Osteocyte (in vitro differentiated cells): ENCODE measurements around the gene HMX1. TPM values are rescaled to one million over a fixed set of nuclear protein-coding genes. Genes with fewer than 3 reads are reported as not detected.

ENCODE experiments used
- DNase-seq: peaks from one replicate; pipeline ENCODE4 v3.0.0; 2021; ENCODE audit warnings: mixed read lengths; ENCODE audit not compliant: unreplicated experiment; ENCODE audit errors: extremely low spot score
- H3K27ac Mint-ChIP-seq: one replicate; pipeline ENCODE4 v1.8.0; 2021; ENCODE audit warnings: mild to moderate bottlenecking, mixed read lengths; ENCODE audit not compliant: unreplicated experiment
- H3K27me3 Mint-ChIP-seq: one replicate; pipeline ENCODE4 v1.8.0; 2021; ENCODE audit warnings: mixed read lengths; ENCODE audit not compliant: unreplicated experiment
- H3K36me3 Mint-ChIP-seq: one replicate; pipeline ENCODE4 v1.8.0; 2021; ENCODE audit warnings: mixed read lengths; ENCODE audit not compliant: unreplicated experiment
- H3K4me1 Mint-ChIP-seq: one replicate; pipeline ENCODE4 v1.8.0; 2021; ENCODE audit warnings: mixed read lengths; ENCODE audit not compliant: unreplicated experiment
- H3K4me3 Mint-ChIP-seq: one replicate; pipeline ENCODE4 v1.8.0; 2021; ENCODE audit warnings: mild to moderate bottlenecking, moderate library complexity, mixed read lengths; ENCODE audit not compliant: unreplicated experiment
- H3K9me3 Mint-ChIP-seq: one replicate; pipeline ENCODE4 v1.8.0; 2021; ENCODE audit warnings: mixed read lengths; ENCODE audit not compliant: unreplicated experiment
- total RNA-seq: library from RNA; stranded (reverse); gene quantifications from 2 replicates; pipeline ENCODE4 v1.2.1, GENCODE V29; 2021
- TF ChIP-seq, protein P1 (sequence below): fragments of 200-600 bp; sonication (generic); IDR thresholded peaks from 2 replicates; pipeline ENCODE4 v1.5.0; 2021; ENCODE audit warnings: antibody characterized with exemption, mild to moderate bottlenecking, moderate library complexity

The HMX1 gene
- total RNA-seq, 1 donor from 2014 or later: 3.5 TPM

DNA sequence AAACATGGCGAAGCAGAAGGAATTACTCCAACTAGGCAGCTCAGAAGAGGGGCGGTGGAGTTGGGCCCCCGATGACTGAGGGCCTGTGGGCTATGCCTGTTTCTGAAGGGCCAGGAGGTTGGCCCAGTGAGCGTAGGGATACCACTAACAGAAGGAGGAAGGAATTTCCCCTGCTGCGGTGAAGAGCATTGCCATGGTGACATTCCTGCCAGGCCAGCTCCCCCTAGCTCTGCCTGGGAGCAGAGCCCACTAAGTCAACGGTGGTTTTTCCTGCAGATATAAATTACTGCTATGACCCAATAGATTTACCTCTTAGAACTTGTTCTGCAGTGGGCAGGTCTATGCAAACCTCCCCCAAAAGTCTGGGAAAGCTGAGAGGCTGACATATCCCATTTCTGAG lies 28.9 kb upstream of the HMX1 start:
- H3K27ac Mint-ChIP-seq: no peak overlapping the region
- H3K4me1 Mint-ChIP-seq: no peaks in the 10 kb centered on the region
- no peak overlapping the region for H3K4me3 Mint-ChIP-seq
- peaks cover 10% of the 10 kb centered on the region for H3K27me3 Mint-ChIP-seq
- DNase-seq: no peak
- H3K36me3 Mint-ChIP-seq: no peaks in the 10 kb centered on the region
- peaks cover 7% of the 10 kb centered on the region for H3K9me3 Mint-ChIP-seq
- TF ChIP-seq, protein P1, sequence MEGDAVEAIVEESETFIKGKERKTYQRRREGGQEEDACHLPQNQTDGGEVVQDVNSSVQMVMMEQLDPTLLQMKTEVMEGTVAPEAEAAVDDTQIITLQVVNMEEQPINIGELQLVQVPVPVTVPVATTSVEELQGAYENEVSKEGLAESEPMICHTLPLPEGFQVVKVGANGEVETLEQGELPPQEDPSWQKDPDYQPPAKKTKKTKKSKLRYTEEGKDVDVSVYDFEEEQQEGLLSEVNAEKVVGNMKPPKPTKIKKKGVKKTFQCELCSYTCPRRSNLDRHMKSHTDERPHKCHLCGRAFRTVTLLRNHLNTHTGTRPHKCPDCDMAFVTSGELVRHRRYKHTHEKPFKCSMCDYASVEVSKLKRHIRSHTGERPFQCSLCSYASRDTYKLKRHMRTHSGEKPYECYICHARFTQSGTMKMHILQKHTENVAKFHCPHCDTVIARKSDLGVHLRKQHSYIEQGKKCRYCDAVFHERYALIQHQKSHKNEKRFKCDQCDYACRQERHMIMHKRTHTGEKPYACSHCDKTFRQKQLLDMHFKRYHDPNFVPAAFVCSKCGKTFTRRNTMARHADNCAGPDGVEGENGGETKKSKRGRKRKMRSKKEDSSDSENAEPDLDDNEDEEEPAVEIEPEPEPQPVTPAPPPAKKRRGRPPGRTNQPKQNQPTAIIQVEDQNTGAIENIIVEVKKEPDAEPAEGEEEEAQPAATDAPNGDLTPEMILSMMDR: no peak

DNA sequence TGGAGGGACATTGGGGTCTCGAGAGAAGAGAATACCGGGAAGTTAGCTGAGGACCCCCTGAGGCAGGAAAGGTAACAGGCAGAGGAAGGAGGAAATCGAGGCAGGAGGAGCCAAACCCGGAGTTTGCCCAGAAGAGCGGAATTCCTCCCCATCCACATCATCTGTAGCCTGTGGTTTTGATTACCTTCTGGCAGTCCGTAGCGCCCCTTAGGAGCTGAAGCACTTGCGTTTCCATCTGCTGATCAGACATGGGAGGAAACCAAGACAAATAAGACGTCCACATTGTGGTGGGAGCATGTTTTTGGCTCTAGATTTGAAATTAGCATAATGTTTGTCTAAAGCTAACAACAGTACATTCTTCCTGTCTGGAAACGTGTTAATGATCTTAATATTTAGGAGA lies 26.8 kb upstream of the HMX1 start:
- Mint-ChIP-seq H3K9me3 (peaks cover 7% of the 10 kb centered on the region), H3K4me1 (no peaks in the 10 kb centered on the region), H3K4me3 (no peak overlapping the region), H3K27ac (no peak overlapping the region), H3K36me3 (peaks cover 2% of the 10 kb centered on the region), H3K27me3 (peaks cover 18% of the 10 kb centered on the region)
- no peak for DNase-seq
- TF ChIP-seq, protein P1: no peak

DNA sequence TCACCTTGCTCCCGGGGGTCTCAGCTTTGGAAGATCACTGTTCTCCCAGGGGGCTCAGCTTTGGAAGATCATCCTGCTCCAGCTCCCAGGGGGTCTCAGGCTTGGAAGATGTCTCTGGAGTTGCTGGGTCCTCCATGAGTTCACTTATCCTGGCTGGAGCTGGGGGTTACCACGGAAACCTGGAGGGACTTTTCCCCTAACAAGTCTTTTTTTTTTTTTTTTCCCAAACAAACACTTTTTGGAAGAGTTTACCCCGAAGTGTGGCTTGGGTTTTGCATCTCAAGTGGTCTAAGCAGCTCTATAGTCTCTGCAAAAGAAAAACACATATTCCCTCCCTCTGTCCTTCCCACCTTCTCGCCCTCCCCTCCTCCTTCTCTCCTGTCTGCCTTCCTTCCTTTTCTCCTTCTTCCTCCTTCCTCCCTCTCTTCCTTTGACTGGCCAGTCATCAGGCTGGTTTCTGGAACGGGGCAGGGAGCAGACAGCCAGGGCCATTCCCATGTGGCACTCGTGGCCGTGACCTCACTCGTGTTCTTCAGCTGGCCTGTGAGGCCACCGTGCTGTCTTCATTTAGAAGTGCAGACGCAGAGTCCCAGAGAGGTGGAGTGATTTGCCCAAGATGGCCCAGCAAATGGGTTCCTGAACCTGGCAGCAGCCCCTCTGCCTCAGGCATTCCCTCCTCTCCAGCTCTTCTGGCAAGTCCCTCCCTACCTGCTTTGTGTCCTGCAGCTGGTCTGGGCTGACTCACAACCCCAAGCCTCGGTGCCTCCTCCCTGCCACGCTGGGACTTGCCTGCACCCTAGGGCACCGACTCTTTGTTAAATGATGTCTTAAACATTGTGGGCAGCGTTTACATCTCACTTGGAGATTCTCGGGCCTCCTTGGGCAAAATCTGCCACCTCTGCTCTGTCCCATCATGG lies 25.9 kb upstream of the HMX1 start:
- no peak overlapping the region for H3K27ac Mint-ChIP-seq
- no peak overlapping the region for H3K4me3 Mint-ChIP-seq
- H3K36me3 Mint-ChIP-seq: peaks cover 2% of the 10 kb centered on the region
- no peak for DNase-seq
- peaks cover 18% of the 10 kb centered on the region for H3K27me3 Mint-ChIP-seq
- TF ChIP-seq, protein P1: no peak
- no peaks in the 10 kb centered on the region for H3K4me1 Mint-ChIP-seq
- peaks cover 7% of the 10 kb centered on the region for H3K9me3 Mint-ChIP-seq

DNA sequence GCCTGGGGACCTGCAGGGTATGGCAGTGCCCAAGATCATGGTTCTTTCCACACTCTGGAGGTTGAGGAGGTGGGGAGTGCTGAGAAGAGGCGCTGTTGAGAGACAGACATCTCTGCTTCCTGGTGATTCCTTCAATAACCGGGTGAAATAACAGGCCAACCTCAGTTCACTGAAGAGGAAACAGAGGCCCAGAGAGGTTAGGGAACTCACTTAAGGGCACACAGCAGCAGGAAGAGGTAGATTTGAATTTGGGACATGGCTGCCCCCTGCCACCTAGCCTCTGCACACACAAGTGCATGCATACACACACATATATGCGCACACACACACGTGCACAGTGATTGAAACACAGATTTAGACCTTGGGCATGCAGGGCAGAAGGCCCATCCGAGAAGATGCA lies 24.9 kb upstream of the HMX1 start:
- DNase-seq: no peak
- Mint-ChIP-seq H3K4me1 (no peaks in the 10 kb centered on the region), H3K36me3 (peaks cover 2% of the 10 kb centered on the region), H3K4me3 (no peak overlapping the region), H3K9me3 (peaks cover under 1% of the 10 kb centered on the region), H3K27ac (no peak overlapping the region), H3K27me3 (peaks cover 24% of the 10 kb centered on the region)
- TF ChIP-seq, protein P1: no peak

DNA sequence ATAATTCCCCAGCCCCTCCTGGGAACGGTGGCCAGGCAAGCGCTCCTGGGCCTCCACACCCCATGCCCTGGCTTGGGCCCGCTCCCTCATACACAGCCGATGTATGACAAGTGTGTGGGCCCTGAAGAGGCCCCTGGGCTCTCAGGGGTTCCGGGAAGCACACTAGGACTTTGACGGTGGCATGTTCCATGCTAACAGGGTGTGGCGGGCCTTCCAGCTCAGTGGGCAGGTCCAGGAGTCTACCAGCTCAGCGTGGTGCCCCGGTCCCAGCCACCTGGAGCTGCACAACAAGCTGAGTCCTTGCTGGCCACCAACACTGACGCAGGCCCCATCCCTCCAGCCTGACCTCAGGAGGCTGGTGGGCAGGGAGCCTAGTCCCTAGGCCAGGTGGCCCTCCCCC lies 24.4 kb upstream of the HMX1 start:
- peaks cover 28% of the 10 kb centered on the region for H3K27me3 Mint-ChIP-seq
- TF ChIP-seq, protein P1: no peak
- H3K9me3 Mint-ChIP-seq: no peaks in the 10 kb centered on the region
- no peak overlapping the region for H3K27ac Mint-ChIP-seq
- H3K4me1 Mint-ChIP-seq: no peaks in the 10 kb centered on the region
- peaks cover 2% of the 10 kb centered on the region for H3K36me3 Mint-ChIP-seq
- DNase-seq: no peak
- no peak overlapping the region for H3K4me3 Mint-ChIP-seq
